ENCODE data around the gene SPATA31C1. TPM values are rescaled to one million over a fixed set of nuclear protein-coding genes. Genes with fewer than 3 reads are reported as not detected.
A peak's percentile ranks its signal among the peaks of the same experiment; 100 is the strongest.

The SPATA31C1 gene
- total RNA-seq, 1 experiment from 2014 or later, result 0.15 TPM

GRCh38 chr9:87950765-87951488, 33.2 kb downstream of the SPATA31C1 start:
- Histone ChIP-seq H3K79me1 (ENCODE audit: insufficient read depth, low read depth, low read length, poor library complexity, severe bottlenecking) (no peaks in the 10 kb centered on the region), H2BK15ac (ENCODE audit: low read depth, low read length) (no peak overlapping the region), H3T11ph (ENCODE audit: low read length) (no peak overlapping the region), H3K4ac (ENCODE audit: low read depth, low read length) (no peak overlapping the region), H3K79me2 (ENCODE audit: insufficient read depth, low read length) (no peaks in the 10 kb centered on the region), H3K27me3 (ENCODE audit: insufficient read depth, low read length) (no peaks in the 10 kb centered on the region), H4K8ac (replicated peaks; ENCODE audit: insufficient read length, low read depth, low read length) (no peak overlapping the region), H2AFZ (ENCODE audit: low read length) (no peak overlapping the region), H2BK20ac (ENCODE audit: low read depth, low read length, poor library complexity, severe bottlenecking) (no peak overlapping the region), H3K9ac (ENCODE audit: extremely low read depth, insufficient read length, low read length) (no peak overlapping the region), H4K20me1 (ENCODE audit: control insufficient read depth, insufficient read depth, insufficient read length) (no peaks in the 10 kb centered on the region), H3K9me3 (ENCODE audit: control insufficient read depth, low read depth, low read length) (no peaks in the 10 kb centered on the region), H3K4me1 (ENCODE audit: insufficient read depth, low read length) (no peaks in the 10 kb centered on the region), H3K4me2 (ENCODE audit: insufficient read depth, insufficient read length, low read length) (no peak overlapping the region), H2BK12ac (ENCODE audit: insufficient read length, low read depth, low read length) (no peak overlapping the region), H3K27ac (ENCODE audit: insufficient read length, low read depth, low read length) (no peak overlapping the region), H4K91ac (ENCODE audit: insufficient read length, low read depth, low read length) (no peak overlapping the region), H2BK120ac (ENCODE audit: low read depth, low read length, poor library complexity, severe bottlenecking) (no peak overlapping the region), H2AK5ac (ENCODE audit: insufficient read length, low read length) (no peak overlapping the region), H4K5ac (ENCODE audit: insufficient read length, low read depth, low read length) (no peak overlapping the region), H3K14ac (ENCODE audit: insufficient read depth, low read length) (no peak overlapping the region), H3K23ac (ENCODE audit: insufficient read length, low read depth, low read length) (no peak overlapping the region), H3K23me2 (ENCODE audit: insufficient read length, low read depth, low read length, poor library complexity, severe bottlenecking) (no peaks in the 10 kb centered on the region), H3K18ac (ENCODE audit: insufficient read length, low read depth, low read length) (no peak overlapping the region), H3K56ac (ENCODE audit: insufficient read length, low read depth, low read length) (no peak overlapping the region), H2BK5ac (ENCODE audit: insufficient read length, low read length) (no peak overlapping the region)
- WGBS (ENCODE audit: extremely low coverage, insufficient read length, low lambda C conversion rate), result no CpG with 5 or more reads among the region's 4 CpGs
- no peak for DNase-seq
- H3K4me3 Mint-ChIP-seq, result no peak overlapping the region; a peak in 1 of 5 replicates
- no peaks in the 10 kb centered on the region for H3K4me1 Mint-ChIP-seq
- H3K27me3 Mint-ChIP-seq (ENCODE audit: low read depth), result peaks cover 8% of the 10 kb centered on the region
- H3K27ac Mint-ChIP-seq, result no peak overlapping the region; a peak in 1 of 7 replicates
- H3K36me3 Mint-ChIP-seq (ENCODE audit: insufficient read depth in 1 of 3, low read depth in 3 of 3), result 0 out of 7 replicates have a peak, but pooled peaks cover 0 to 4% (median 0%) of the 10 kb centered on the region in 3 experiments
- peaks cover 7% of the 10 kb centered on the region in 2 experiments for H3K9me3 Mint-ChIP-seq
- TF ChIP-seq CTCF (conservative IDR thresholded peaks at IDR 0.05), result peak; percentile 79

Data from H9 (cell line).